Left ventricle myocardium superior (tissue), 1 donor: ENCODE data around the gene CDKAL1. TPM values are rescaled to one million over a fixed set of nuclear protein-coding genes. Genes with fewer than 3 reads are reported as not detected.
A peak's percentile ranks its signal among the peaks of the same experiment; 100 is the strongest.
"Not testable (repeated sequence)": the region's sequence is repeated elsewhere in the genome, so short reads cannot be mapped to it uniquely, and the experiment has no call there.

Source experiments
- ATAC-seq: fragments of 200-7000 bp; cut with Tn5 transposase; one replicate; pipeline ENCODE4 v1.9.1; 2020; ENCODE audit warnings: mild to moderate bottlenecking, moderate library complexity
- DNase-seq: peaks from one replicate; pipeline ENCODE4 v3.0.0-alpha.2; 2020
- intact Hi-C: fragments of 100-400 bp; cut with micrococcal nuclease; formaldehyde crosslinking; loops from one replicate; pipeline ENCODE4 v1.11.0; 2022
- total RNA-seq: library from RNA; stranded (reverse); fragmentation: NEBNext Ultra II Directional; extraction: Animal tissue kit (Norgen Biotek cat#: 25700); gene quantifications from one replicate; pipeline ENCODE4 v1.2.1, GENCODE V29; 2021
- donor health status: DM: no; HTN: yes; CAD: no; lungs with severe emphysema.

CDKAL1 gene
- total RNA-seq, 1 donor from 2014 or later, result 9.9 TPM

DNA sequence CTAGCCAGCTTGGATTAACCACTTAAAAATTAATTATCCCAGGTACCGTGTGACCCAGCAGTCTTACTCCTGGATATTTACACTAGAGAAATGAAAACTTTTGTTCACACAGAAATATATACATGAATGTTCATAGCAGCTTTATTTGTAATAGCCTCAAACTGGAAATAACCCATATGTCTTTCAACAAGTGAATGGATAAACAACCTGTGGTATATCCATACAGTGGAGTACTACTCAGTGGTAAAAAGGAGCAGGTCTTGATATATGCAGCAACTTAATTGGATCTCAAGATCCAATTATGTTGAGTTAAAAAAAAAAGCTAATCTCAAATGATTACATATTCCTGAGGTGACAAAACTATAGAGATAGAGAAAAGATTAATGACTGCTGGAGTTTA is 381.4 kb downstream of the CDKAL1 start:
- intact Hi-C loops, result no loop called here
- ATAC-seq (no peak), DNase-seq (no peak)

- DNase-seq (no peak), ATAC-seq (no peak)
- intact Hi-C loops, result no loop called here
These were observed 381.8 kb downstream of the CDKAL1 start for GRCh38 chr6:20916086-20916485.

- no peak for DNase-seq
- no peak for ATAC-seq
- intact Hi-C loops, result no loop called here
These were observed 384.6 kb downstream of the CDKAL1 start for GRCh38 chr6:20918868-20919267.

- intact Hi-C loops, result no loop called here
- no peak for DNase-seq
- ATAC-seq, result no peak
These were observed 385.6 kb downstream of the CDKAL1 start for GRCh38 chr6:20919677-20920385.

DNA sequence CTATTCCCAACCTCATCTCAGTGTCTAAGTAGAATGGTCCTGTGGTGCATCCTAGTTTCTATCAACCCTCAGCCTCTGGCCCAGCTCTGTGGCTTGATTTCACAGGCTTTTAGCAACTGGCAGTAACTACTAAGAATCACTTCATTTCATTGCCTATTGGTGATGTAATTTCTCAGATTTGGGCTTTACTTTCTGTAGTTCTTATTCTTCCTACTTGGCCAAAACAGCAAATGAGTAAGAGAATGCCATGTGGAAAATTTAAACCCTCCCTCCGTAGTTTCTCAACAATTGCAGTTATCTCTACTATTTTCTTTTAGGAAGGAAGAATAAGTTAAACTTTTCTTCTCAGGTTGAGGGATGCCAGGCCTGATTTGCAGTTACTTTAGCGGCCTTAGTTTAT is 387.3 kb downstream of the CDKAL1 start:
- DNase-seq (no peak), ATAC-seq (peak; percentile 67)
- intact Hi-C loops, result no loop called here

GRCh38 chr6:20922743-20923142 is 388.5 kb downstream of the CDKAL1 start:
- intact Hi-C loops, result no loop called here
- DNase-seq (no peak), ATAC-seq (no peak)

- intact Hi-C loops, DNase-seq, ATAC-seq: not testable (repeated sequence)
These were observed 389.8 kb downstream of the CDKAL1 start for GRCh38 chr6:20924094-20924493.

DNA sequence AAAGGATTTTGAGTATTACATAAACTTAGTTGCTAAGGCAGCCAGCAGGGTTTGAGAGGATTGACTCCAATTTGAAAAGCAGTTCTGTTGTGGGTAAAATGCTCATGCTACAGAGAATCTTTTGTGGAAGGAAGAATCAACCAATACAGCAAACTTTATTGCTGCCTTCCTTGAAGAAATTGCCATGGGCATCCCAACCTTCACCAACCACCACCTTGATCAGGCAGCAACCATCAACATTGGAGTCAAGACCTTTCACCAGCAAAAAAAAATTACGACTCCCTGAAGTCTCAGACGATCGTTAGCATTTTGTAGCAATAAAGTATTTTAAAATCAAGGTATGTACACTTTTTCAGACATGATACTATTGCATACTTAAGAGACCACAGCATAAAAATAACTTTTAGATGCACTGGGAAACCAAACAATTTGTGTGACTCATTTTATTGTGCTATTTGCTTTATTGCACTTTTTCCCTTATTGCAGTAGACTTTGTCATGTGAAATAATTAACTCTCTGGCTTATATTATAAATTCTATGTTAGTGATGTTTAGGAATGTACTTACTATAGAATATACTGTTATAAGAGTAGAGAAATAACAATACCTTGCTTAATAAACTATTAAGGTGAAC is 390.8 kb downstream of the CDKAL1 start:
- ATAC-seq (no peak), DNase-seq (no peak)
- intact Hi-C loops, result no loop called here

DNA sequence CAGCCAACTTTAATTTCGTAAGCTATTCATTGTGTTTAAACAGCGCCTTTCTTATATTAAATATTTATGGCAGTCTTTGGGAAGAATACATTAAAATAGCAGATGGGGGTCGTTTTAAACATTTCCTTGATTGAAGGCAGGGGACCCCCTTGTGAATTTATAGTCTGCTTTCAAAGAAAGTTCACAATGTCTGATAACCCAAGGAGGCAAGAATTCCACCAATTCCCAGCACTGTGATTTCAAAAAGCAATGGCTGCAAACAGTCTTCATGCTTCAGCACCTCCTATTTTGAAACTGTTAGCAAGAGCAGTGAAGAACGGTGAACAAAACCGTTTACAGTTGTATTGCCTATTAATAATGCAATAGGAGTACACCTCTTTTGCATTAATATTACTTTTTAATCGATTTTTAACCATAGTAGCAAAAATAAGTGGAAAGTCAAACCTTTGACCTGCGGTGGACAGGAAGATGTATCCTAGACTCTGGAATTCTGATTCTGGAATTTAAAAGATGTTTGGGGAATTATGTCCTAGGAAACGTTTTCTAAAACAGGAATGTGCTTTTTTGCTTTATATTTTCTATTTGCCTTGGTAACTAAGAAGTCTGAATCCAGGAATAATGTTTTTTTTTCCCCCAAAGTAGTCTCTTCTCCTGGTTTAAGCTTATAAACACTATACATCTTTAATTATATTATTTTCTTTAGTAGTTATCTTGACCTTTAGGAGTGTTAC is 393.0 kb downstream of the CDKAL1 start:
- ATAC-seq, result no peak
- intact Hi-C loops, result no loop called here
- no peak for DNase-seq

DNA sequence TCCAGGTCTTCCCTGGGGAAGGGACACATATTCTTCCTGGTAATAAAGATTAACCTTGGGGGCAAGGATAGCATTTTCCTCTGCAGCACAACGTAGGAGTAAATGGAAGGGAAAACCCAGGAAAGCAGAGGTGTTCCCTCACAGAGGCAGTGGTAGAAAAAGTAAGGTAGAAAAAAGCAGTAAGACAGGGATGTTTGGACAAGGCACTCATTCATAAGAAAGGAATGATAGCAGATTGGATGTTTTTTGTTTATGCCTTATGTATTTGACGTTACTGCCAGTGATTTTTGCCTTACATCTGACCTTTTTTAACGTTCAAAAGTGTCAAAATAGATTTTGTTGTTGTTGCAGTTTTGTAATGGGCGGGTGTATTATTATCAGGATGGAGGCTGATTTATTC is 395.0 kb downstream of the CDKAL1 start:
- ATAC-seq (no peak), DNase-seq (no peak)
- intact Hi-C loops, result no loop called here

DNA sequence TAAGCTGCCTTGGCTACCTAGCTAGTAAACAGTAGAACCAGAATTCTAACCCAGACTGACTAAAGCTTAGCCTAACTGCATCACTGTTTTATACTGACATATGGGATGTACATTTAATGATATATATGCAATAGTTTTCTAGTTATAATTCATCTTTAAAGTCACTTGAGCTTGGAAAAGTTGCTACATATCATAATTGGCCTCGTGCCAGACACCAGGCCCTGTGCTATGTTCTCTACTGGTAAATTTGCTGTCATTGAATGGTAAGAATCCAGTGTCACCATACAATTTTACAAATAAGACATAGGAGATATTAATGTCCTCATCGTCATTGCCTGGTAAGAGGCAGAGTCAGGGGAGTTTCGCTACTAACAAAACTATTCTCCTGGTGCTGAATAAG is 396.8 kb downstream of the CDKAL1 start:
- intact Hi-C loops, result no loop called here
- DNase-seq (no peak), ATAC-seq (no peak)

DNA sequence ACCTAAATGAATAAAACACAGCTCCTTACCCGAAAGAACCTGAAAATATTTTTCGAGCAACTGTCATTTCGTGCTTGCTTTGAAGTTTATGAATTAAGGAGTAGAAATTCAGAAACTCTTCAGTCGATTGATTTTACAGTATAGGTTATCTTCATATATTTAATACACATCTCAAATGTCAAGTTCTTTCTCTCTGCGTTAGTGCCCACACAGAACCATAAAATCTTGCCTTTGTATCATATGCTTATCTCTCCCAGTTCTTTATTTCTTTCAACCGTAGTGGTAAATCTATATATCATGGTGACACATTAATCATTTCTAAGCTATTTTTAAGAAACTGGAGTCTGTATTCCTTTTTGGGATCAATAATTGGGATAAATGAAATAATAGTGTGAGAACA is 397.5 kb downstream of the CDKAL1 start:
- DNase-seq, result no peak
- intact Hi-C loops, result no loop called here
- ATAC-seq, result no peak

- intact Hi-C loops, result no loop called here
- ATAC-seq, result no peak
- no peak for DNase-seq
These were observed 398.0 kb downstream of the CDKAL1 start for GRCh38 chr6:20932284-20932683.

DNA sequence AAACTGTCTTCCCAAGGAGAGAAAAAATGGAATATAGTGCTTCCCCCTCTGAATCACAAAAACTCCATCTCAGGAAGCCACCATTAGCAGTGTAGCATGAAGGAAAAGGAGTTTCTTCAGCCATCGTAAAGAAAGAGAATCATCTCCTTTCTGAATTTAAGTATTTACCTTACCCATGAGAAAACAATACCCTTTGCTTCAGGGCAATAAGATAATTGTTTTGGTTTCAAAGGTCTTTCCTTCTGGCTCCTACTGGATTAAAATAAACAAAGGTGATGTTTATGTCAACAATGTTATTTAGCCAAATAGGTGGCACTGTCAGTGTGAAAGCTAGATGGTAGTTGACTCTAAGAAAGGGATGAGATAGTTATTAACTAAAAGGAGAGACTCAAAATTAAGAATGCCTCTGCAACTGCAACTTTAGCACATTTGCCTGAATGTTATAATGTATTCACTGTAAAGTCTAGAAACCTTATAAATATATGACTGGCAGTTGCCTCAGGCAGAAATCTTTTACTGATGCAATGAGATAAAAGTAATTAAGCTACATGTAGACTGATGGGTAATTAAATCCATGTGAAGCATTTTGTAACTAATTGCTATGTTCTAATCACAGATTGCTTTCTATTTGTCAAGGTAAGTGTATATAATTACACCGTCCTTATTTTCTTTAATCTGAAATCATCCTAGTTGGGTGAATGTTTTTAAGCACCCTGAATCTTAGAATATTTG is 399.0 kb downstream of the CDKAL1 start:
- intact Hi-C loops, result no loop called here
- DNase-seq (no peak), ATAC-seq (no peak)

GRCh38 chr6:20936949-20937348 is 402.7 kb downstream of the CDKAL1 start:
- intact Hi-C loops, result no loop called here
- ATAC-seq, result no peak
- DNase-seq, result no peak

- intact Hi-C loops, result no loop called here
- DNase-seq (no peak), ATAC-seq (no peak)
These were observed 405.0 kb downstream of the CDKAL1 start for GRCh38 chr6:20939161-20939775.

- intact Hi-C loops, result no loop called here
- no peak for ATAC-seq
- no peak for DNase-seq
These were observed 408.9 kb downstream of the CDKAL1 start for GRCh38 chr6:20943040-20943627.

- DNase-seq (no peak), ATAC-seq (no peak)
- intact Hi-C loops, result no loop called here
These were observed 409.7 kb downstream of the CDKAL1 start for GRCh38 chr6:20943922-20944321.

- ATAC-seq (no peak), DNase-seq (no peak)
- intact Hi-C loops, result no loop called here
These were observed 411.8 kb downstream of the CDKAL1 start for GRCh38 chr6:20946022-20946421.
